VCaP (cell line): Measurements from ENCODE around the gene SLC37A2.
"Not testable (repeated sequence)": the region's sequence is repeated elsewhere in the genome, so short reads cannot be mapped to it uniquely, and the experiment has no call there.

Experiments
- H3K27ac ChIP-seq: fragments of 450-650 bp; 2 replicates; pipeline ENCODE4 v1.5.1; 2017
- TF ChIP-seq, protein P1 (sequence below): fragments of 450-650 bp; conservative IDR thresholded peaks from 2 replicates; pipeline ENCODE4 v1.5.1; 2017; ENCODE audit warnings: mild to moderate bottlenecking, moderate library complexity

SLC37A2 gene

GRCh38 chr11:125084761-125085231, 21.7 kb downstream of the SLC37A2 start:
- no peak overlapping the region for H3K27ac ChIP-seq
- TF ChIP-seq, protein P1, sequence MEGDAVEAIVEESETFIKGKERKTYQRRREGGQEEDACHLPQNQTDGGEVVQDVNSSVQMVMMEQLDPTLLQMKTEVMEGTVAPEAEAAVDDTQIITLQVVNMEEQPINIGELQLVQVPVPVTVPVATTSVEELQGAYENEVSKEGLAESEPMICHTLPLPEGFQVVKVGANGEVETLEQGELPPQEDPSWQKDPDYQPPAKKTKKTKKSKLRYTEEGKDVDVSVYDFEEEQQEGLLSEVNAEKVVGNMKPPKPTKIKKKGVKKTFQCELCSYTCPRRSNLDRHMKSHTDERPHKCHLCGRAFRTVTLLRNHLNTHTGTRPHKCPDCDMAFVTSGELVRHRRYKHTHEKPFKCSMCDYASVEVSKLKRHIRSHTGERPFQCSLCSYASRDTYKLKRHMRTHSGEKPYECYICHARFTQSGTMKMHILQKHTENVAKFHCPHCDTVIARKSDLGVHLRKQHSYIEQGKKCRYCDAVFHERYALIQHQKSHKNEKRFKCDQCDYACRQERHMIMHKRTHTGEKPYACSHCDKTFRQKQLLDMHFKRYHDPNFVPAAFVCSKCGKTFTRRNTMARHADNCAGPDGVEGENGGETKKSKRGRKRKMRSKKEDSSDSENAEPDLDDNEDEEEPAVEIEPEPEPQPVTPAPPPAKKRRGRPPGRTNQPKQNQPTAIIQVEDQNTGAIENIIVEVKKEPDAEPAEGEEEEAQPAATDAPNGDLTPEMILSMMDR = no peak

- TF ChIP-seq, protein P1 = no peak
- no peak overlapping the region for H3K27ac ChIP-seq
Observed at GRCh38 chr11:125085301-125086081, 22.4 kb downstream of the SLC37A2 start.

DNA sequence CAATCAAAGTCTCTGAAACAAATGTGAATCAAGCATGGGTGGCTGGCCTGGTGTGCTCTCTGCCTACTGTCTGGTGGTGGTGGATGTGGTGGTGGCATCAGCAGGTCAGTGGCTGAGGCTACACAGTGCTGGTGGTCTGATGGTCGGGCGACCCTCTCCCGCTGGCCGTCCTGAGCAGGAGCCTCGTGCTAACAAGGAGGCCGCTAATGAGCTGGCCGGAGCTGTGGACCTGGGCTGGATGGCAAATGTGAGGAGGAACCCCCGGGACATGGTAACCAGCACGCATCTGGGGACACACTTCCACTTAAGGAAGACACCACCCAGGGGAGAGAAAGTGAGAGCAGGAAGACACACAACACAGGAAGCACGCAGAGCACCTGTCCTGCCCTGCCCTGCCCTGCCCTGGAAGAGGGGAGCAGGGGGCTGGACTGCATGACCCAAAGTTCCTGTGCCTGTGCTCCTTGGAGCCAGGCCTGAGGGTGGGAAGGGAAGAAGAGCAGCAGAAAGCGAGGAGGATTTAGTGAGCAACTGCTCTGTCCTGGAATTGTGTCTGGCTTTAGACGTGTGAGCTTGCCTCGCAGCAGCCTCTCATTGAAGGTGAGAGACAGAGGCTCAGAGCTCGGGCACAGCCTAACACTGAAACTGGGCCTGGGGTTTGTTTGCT, 23.7 kb downstream of the SLC37A2 start:
- H3K27ac ChIP-seq = no peak overlapping the region
- TF ChIP-seq, protein P1 = no peak

DNA sequence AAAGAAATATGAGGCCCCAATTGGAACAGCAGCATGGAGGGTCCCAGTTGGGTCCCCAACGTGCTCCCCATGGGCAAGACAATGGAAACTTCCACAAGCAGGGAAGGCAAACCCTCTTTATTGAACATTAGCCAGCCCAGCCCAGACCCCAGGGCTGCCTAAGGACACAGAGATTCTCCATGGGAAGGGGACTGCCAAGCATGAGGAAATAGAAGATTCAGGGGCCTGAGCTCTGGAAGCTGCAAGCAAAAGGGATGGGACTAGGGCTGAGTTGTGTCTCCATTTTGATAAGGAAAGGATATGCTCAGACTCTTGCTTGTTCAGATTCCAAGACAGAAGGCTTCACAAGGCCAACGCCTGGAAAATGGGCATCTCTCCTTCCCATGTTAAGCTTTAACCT, 25.0 kb downstream of the SLC37A2 start:
- no peak overlapping the region for H3K27ac ChIP-seq
- TF ChIP-seq, protein P1 = no peak

GRCh38 chr11:125088576-125089455, 25.7 kb downstream of the SLC37A2 start:
- TF ChIP-seq, protein P1 = 0 out of 2 replicates have a peak, but pooled peaks have one; percentile 47
- no peak overlapping the region for H3K27ac ChIP-seq

GRCh38 chr11:125089481-125089880, 26.4 kb downstream of the SLC37A2 start:
- H3K27ac ChIP-seq = not testable (repeated sequence)

GRCh38 chr11:125090151-125090550, 27.0 kb downstream of the SLC37A2 start:
- H3K27ac ChIP-seq = not testable (repeated sequence)

GRCh38 chr11:125090816-125091215, 27.7 kb downstream of the SLC37A2 start:
- TF ChIP-seq, protein P1 = no peak
- no peak overlapping the region for H3K27ac ChIP-seq
